Embryonic facial prominence (tissue), 1 donor: ENCODE measurements around the gene HSD11B1.

ENCODE experiments used
- DNase-seq: peaks from one replicate; pipeline ENCODE4 v3.0.0-alpha.2; 2016; ENCODE audit errors: extremely low spot score

HSD11B1 gene

DNA sequence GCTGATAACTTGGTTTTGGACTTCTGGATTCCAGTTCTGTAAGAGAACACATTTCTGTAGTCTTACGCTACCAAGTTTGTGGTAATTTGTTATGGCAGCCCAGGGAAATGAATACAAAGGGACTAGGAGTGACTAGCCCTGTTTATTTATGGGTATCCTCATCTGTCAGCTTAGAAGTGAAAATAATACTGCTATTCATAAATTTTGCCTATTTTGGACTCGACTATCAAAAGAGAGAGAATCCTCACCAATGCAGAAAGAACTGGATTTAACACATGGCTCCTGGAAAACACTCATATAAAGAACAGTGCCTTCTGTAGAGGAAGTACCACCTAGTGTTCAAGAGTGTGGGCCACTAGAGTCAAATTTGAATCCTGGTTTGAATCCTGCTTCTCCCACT lies 22.6 kb downstream of the HSD11B1 start:
- no peak for DNase-seq

DNA sequence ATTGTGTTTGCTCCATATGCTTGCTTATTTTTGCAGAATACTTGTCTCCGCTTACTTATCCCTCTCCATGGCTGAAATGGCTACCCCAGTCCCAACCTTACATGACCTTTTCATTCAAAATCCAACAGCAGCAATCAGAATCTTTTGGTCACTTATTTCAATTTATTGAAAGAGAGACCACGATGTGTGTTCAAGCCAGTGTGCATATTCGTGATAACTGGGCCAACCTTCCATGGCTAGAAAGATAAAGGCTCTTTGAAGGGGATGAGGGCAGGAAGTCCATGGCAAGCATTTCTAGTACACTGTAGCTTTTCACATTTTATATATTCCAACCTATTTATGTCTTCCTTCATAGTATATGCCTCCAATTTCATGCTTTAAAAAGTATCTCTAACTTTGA lies 23.1 kb downstream of the HSD11B1 start:
- DNase-seq, result no peak

DNA sequence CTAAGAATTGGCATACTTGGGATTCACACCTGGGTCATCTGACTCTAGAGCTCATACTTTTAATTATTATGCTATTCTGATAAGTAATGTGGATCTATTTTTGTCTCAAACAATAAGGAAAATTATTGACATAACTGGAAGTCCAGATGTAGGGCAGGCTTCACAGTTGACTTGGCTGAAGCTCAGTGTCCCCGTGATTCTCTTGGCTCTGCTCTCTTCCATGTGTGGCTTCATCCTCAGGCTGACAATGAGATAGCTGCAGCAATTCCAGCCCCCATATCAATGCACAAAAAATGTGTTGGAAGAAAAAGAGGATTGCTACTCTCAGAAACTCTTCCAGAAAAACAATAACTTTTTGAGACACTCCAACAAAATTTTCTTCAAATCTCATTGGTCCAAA lies 23.8 kb downstream of the HSD11B1 start:
- no peak for DNase-seq

DNA sequence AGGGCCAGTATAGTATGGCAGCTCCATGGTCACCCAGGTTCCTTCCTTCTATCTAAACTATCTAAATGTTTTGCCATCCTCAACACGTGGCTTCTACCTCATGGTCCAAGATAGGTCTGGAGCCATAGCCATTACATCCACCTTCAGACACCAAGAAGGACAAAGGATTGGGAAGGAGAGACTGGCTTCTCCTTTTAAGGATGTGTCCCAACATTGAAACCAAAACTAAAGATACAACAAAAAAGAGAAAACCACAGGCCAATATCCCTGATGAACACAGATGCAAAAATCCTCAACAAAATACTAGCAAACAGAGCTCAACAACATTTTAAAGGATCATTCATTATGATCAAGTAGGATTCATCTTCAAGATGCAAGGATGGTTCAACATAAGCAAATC lies 24.8 kb downstream of the HSD11B1 start:
- no peak for DNase-seq

DNA sequence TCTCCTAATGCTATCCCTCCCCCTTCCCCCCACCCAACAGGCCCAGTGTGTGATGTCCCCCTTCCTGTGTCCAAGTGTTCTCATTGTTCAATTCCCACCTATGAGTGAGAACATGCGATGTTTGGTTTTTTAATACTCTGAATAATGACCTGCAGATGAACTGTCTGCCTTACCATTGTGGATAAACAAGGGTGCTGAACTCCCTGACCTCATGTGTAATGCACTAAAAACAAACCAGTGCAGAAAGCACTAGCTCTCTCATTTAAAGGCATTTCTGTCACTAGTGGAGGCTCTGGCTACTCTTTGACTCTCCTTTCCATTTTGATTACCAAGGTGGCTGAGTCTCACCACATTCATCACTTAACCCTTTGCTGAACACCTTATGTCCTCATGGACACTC lies 28.1 kb downstream of the HSD11B1 start:
- no peak for DNase-seq

DNA sequence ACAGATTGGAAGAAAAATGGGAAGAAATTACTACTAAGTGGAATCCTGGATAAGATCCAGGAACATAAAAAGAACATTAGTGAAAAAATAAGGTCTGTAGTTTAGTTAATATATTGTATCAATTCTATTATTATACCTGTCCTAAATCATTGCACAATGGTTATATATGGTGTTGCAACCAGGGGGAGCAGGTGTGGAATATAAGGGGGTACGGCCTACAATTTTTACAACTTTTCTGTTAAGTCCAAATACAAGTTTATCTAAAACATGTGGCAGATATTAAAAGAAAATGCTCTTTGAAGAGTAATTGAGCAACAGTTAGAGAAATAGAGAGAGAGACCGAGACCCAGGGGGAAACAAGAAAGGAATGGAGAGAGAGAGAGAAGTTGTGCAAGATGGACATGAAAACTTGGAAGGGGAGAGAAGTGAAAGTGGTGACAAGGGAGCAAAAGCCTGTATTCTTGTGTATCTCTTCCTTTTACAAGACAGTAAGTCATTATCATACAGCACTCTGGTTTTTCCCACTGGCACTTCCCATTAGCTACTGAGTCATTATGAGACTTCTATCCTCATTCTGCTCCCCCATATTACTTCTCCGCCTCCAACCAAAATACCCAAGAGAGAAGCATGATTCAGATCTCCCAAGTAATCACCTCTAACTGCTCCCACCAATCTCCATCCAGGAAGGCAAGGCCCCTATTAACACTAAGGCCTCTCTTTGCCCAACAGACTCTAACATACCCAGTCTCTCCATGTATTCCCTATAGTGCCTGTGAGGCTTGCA lies 29.0 kb downstream of the HSD11B1 start:
- DNase-seq, result no peak

DNA sequence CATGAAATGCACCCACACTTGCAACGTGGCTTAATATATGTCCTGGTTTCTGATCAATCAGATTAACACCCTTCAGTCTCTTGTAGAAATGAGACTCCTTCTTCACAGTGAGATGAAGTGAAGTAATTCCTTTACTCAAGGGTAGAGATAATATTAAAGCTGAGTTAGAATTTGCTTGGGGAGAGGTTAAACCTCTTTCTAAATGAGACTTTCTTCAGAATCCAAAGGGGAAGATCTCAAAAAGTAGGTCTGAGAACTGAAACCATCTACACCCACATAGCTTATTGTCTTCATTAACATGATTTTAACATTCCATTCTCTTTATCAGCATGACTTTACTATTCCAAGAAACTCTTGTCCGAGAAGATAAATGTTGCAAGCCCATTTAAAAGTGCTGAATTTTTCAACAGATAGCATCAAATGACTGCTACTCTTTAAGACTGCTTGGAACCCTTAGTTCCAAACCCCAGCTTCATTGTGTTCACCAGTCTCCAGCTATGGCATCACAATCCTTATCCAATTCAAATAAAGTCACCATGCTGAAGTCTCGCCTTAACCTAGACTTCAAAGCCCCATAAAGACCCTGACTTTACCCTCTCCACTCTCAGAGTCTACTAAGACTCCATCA lies 32.0 kb downstream of the HSD11B1 start:
- DNase-seq, result no peak

DNA sequence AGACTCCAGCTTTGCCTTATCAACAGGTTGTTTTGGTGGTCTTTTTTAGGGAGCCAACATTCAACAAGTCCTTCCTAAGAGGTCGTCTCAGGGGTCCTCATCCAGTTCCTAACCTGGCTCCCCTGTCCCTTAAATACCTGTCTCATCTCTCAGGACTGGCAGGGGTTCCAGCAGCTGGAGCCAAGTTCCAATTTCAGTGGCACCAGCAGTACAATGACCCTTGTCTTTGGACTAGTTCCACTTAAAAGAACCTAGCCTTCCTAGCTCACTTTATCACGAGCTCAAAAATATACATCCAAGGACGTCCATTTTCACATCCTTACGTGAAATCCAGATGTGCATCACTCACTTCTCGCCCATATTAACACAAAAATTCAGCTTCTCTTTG lies 32.5 kb downstream of the HSD11B1 start:
- no peak for DNase-seq

DNA sequence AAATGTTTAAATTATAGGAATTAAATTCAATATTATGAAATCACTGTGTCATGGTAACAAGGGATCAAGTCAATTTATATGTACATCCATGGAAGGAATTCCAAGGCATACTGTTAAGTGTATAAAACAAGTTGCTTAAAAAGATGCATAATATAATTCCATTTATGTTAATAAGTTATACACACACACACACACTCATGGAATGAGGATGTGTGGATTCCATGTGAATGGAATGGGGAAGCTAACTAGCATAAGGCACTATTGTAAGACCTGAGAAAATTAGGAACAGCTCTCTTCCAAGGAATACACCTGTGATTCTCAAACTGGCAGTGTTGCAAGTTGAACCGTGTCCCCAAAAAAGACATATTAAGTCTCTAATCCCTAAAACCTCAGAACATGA lies 33.6 kb downstream of the HSD11B1 start:
- DNase-seq, result no peak

DNA sequence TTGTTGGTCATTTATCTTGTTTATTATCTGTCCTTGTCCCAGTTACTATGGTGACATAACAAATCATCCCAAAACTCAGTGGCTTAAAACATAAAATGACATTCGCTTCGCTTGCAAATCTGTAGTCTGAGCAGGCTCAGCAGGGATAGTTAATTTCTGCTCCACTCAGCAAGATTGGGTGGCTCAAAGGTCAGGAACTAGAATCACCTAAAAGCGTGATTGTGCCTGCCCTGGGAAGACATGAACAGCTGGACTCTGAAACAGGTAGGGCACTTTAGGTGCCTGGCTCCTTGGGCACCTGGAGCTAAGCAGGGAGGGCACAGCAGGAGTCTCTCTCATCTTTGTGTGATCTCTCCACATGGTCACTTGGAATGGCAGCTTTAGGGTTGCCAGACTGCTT lies 36.5 kb downstream of the HSD11B1 start:
- no peak for DNase-seq

DNA sequence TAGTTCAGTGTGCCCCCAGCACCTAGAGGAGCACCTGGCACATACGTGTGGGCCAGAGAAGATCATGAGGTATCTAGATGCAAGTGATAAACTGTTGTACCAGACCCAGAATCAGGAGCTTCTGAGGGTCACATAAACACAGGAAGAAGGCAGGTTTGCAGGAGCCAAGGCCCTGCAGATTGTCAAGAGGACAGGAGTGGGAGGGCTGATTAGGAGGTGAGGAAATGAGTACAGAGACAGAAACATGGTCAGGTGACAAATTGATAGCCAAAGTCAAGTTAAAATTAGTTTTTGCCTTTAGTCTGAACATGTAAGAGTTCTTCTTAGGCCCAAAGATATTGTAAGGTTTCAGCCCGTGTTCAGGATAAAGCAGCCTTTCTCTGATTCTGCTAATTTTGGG lies 37.2 kb downstream of the HSD11B1 start:
- no peak for DNase-seq

DNA sequence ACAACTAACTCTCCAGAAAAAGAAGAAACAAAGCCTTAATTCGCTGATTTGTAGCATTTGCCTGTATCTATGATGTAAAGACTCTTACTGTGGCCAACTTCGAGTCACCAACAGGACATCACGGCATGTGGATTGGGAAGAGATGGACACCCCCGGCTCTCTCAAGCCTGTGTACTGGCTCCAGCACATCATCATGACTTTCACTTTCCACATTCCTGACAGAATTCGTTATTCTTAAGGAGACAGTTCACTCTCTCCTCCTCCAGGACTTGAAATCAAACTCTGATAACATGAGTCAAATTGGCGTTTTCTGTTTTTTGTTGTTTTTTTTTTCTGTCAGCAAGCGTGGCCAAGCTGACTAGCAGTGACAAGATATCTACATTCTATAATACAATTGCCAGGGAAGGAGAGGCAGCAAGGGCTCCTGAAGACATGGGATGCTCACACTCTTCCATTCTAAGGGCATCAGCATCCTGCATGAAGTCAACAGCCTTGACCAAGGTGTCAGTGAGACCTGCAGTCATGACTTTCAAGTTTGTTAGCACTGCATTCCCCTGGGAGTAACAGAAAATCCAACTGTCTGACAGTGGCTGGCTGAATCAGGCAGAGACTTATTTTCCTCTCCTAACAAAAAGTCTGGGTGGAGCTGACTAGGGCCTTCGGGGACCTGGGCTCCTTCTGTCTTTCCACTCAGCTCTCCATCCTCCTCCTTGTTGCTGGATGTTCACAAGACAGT lies 37.9 kb downstream of the HSD11B1 start:
- DNase-seq, result no peak

DNA sequence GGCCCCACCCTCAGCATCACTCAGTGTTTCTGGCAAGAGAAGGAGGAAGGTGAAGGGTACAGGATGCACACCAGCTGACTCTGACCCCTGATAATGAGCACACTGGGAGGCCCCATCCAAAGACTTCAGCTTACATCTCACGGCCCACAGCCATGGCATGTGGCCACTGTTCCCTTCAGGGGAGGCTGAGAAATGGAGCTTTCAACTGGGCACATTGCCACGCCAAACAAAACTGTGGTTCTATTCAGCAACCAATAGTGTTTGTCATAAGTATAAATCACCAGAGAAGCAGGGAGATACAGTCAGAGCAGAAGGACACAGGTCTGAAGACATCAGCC lies 38.5 kb downstream of the HSD11B1 start:
- no peak for DNase-seq

DNA sequence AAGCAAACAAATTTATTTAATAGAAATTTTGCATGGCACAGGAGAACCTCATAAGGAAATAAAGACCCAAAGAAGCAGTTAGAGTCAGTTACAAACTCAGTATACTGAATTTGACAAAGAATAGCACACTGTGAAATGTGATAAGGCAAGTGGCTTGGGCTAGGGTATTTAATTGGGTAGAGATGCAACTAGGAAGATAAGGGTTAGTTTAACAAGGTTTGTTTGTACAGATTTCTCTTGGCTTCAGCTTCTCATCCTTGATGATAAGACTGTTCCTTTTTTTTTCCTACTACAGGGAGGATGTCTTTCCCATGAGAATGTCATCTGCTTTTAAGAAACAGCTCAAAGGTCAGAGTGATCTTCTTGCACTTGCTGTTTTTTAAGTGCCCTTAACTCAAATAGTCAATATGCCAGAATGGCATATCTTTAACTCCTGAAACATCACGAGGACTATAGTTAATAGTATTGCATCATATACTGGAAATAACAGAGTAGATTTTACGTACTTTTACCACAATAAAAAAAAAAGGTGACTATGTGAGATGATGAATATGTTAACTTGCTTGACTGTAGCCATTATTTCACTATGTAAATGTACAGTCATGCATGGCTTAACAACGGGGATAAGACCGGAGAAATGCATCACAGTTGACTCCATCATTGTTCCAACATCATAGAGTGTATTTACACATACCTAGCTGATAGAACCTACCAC lies 42.0 kb downstream of the HSD11B1 start:
- DNase-seq, result no peak

DNA sequence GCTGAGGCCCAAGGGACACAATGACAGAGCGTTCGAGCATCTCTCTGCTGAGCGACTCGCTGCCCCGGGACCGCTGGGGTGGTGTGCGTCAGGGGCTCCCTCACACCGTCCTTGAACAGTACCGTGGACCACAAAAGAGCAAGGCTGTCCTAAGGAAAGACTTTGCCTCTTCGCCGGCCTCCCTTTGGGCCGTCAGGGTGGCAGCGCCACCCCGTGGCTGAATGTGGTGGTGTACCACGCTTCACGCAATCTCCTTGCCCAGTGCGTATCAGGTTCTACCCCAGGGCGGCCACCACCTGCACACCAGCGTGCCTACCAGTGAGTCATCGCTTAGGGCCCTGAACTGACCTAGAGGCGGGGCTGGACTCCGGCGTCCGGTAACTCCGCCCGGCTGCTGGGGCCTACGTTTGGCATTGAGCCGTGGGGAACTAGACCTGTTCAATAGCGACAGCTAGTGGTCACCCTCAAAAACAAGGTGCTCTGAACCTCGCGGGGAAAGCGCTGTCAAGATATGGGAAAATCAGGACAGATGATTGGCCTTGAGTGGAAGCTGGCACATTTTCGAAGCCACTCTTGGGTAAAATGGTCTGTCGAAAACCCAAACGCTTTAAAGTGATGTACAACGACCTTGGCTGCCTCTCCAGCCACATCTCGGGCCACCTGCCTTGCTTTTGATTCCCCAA lies 43.1 kb downstream of the HSD11B1 start:
- peak; percentile 40 for DNase-seq

DNA sequence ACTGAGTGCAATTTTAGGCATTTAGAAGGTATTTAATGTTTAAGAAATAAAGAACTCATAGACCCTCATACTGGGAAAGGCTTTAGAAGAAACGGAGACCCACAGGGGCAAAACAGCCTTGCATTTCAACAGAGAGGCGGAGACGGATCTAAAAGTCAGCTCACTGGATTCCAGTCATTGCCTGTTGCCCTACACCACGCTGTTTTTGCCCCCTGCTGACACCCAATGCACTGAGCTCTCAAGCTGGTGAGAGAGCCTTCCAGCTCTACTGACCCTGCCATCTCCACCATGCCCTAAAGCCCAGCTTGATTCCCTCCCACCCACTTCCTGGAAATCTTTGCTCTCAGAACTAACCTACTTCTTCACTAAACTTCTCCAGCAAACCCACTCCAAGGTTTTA lies 44.0 kb downstream of the HSD11B1 start:
- DNase-seq, result no peak

DNA sequence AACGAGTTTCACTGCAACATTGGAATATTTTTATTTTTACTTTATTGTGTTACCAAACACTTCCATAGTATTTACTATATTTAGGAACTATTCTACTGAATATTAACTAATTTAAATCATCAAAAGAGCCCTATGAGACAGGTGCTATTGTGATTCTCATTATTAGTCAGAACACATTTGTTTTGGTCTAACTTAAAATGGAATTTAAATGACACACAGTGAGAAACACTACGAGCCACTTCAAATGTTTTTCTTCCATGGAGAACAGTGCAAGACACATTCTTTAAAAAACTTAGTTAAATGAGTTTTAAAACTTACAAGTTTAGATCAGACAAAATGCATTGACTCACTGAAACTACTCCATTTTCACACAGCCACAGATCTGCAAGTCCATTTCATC lies 44.6 kb downstream of the HSD11B1 start:
- DNase-seq, result no peak

DNA sequence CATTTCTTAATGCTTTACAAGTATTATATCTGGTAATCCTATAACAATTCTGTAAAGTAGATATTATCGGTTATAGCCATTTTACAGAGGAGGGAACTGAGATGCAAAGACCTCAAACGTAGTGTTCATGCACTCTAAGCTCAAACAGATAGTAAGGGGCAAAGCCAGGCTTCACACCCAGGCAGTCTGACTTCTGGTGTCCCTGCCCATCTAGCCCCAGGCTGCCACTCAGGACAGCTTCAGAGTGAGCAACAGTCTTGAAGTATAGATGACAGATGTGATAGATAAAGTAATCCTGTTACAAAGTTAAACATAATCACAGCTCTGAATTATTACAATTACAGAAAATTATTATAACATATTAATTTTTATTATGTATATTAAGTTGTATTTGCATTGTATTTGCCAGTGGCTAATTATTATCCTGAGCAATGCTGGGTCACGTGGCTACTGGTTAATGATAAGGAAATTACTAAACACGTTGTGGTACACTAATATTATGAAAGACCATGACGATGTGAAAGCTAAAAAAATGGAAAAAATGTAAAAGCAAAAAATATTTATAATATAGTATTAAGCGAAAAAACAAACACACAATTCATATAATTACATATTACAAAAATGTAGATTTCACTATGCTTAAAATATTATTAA lies 45.2 kb downstream of the HSD11B1 start:
- no peak for DNase-seq

DNA sequence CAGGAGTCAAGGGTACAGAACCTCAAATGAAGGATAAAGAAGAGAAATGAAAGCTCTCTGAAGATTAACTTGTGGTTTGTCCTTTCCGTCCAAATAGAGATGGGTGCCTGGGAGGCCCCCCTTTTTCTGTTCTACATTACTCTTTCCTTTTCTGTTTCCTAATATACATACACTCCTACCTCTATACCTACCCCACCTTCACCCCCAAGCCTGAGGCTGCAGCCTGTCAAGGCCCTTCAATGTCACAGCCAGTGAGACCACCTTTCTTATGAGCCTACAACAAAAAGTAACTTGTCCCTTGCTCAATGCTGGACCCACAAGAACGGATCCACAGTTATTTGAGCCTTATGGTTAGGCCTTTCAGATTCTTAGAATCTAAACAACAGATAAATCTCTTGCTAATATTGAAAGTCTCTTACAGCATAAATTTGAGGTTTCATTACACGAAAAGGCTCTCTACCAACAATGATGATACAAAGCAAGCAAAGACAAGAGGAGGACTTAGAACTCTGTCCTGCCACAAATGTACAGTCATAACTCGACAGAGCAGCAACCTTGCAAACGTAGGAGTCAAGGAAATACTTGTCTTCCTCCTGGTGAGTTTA lies 47.1 kb downstream of the HSD11B1 start:
- no peak for DNase-seq

DNA sequence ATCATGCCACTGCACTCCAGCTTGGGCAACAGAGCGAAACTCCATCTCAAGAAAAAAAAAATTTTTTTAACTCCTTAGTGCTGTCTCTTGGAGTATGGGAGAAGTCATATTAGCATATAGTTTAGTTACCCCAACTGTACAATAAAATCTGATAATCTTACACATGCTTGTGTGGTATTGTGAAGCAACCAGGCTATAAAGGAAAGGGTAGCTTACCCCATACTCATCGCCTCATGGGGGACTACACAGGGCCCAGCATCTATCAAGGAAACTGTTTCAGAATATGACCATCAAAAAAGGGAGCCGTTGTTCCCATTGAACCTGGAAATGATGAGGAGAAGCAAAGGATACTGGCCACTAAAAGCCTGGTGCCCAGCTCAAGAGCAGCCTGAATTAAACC lies 48.2 kb downstream of the HSD11B1 start:
- no peak for DNase-seq

DNA sequence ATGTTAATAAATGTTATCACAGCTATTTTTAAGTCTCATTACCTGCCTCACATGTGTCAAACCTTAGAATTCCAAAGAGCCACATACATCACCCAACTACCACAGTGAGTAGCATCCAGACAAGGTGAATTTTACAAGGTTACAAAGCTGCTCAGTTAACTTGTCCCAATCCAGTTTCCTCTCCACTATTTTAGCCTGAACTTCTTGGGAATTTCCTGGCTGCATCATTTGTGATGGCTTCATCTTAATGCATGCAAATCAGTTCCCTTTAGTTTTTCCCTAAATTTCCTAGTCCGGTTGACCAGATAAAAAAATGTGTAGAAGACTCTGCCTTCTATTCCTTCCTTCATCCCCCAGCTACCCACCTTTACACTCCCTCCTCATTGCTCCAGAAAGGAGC lies 50.6 kb downstream of the HSD11B1 start:
- no peak for DNase-seq
